ENCODE results near the gene IDNK.

- no peak for TF ChIP-seq GATA2 (IDR thresholded peaks at IDR 0.05; ENCODE audit: low read depth, low read length)
- no peak for TF ChIP-seq GATA3 (IDR thresholded peaks at IDR 0.05; ENCODE audit: low read depth, low read length)
Measured at GRCh38 chr9:83584995-83585394, 37.9 kb upstream of the IDNK start.
